Measurements from ENCODE around the gene DAB2IP.

The DAB2IP gene

GRCh38 chr9:121759996-121760395 is 108.6 kb downstream of the DAB2IP start:
- Histone ChIP-seq H3K4me2 (ENCODE audit: low read length) (no peak overlapping the region), H3K27ac (ENCODE audit: low read depth, low read length, poor library complexity, severe bottlenecking) (no peak overlapping the region), H4K20me1 (ENCODE audit: insufficient read depth, low read length) (no peaks in the 10 kb centered on the region), H3K79me2 (ENCODE audit: insufficient read depth, low read length) (no peaks in the 10 kb centered on the region), H3K9me3 (ENCODE audit: low read length) (no peaks in the 10 kb centered on the region), H3K36me3 (ENCODE audit: insufficient read depth, low read length) (peaks cover 68% of the 10 kb centered on the region; the same call in 1 of the 2 replicates), H2AFZ (ENCODE audit: low read length) (no peak overlapping the region), H3K9ac (ENCODE audit: low read length) (no peak overlapping the region), H3K4me1 (ENCODE audit: insufficient read depth, low read length, severe bottlenecking) (no peaks in the 10 kb centered on the region), H3K9me2 (ENCODE audit: low read depth, low read length) (no peaks in the 10 kb centered on the region), H3K27me3 (ENCODE audit: insufficient read depth, low read length) (no peaks in the 10 kb centered on the region), H3F3A (ENCODE audit: insufficient read depth, low read length) (no peaks in the 10 kb centered on the region), H3K4me3 (ENCODE audit: low read depth, low read length, poor library complexity, severe bottlenecking) (no peak overlapping the region)
- no peak for TF ChIP-seq EZH2 (IDR thresholded peaks at IDR 0.05; ENCODE audit: borderline replicate concordance, low read length)
- TF ChIP-seq CTCF (IDR thresholded peaks at IDR 0.05; ENCODE audit: low read length), result no peak

- Histone ChIP-seq H3K36me3 (ENCODE audit: insufficient read depth, low read length) (peaks cover 70% of the 10 kb centered on the region; the same call in 1 of the 2 replicates), H3K9me3 (ENCODE audit: low read length) (no peaks in the 10 kb centered on the region), H3K4me3 (ENCODE audit: low read depth, low read length, poor library complexity, severe bottlenecking) (no peak overlapping the region), H3K9ac (ENCODE audit: low read length) (no peak overlapping the region), H3K79me2 (ENCODE audit: insufficient read depth, low read length) (no peaks in the 10 kb centered on the region), H4K20me1 (ENCODE audit: insufficient read depth, low read length) (no peaks in the 10 kb centered on the region), H3K9me2 (ENCODE audit: low read depth, low read length) (no peaks in the 10 kb centered on the region), H3K4me2 (ENCODE audit: low read length) (no peak overlapping the region), H3F3A (ENCODE audit: insufficient read depth, low read length) (no peaks in the 10 kb centered on the region), H3K27me3 (ENCODE audit: insufficient read depth, low read length) (no peaks in the 10 kb centered on the region), H3K27ac (ENCODE audit: low read depth, low read length, poor library complexity, severe bottlenecking) (no peak overlapping the region), H3K4me1 (ENCODE audit: insufficient read depth, low read length, severe bottlenecking) (no peaks in the 10 kb centered on the region), H2AFZ (ENCODE audit: low read length) (no peak overlapping the region)
- no peak for TF ChIP-seq EZH2 (IDR thresholded peaks at IDR 0.05; ENCODE audit: borderline replicate concordance, low read length)
- no peak for TF ChIP-seq CTCF (IDR thresholded peaks at IDR 0.05; ENCODE audit: low read length)
These were observed 109.1 kb downstream of the DAB2IP start for GRCh38 chr9:121760571-121760970.

GRCh38 chr9:121763131-121763530 is 111.7 kb downstream of the DAB2IP start:
- Histone ChIP-seq H3K4me2 (ENCODE audit: low read length) (no peak overlapping the region), H3K9ac (ENCODE audit: low read length) (no peak overlapping the region), H3K79me2 (ENCODE audit: insufficient read depth, low read length) (no peaks in the 10 kb centered on the region), H3K27ac (ENCODE audit: low read depth, low read length, poor library complexity, severe bottlenecking) (no peak overlapping the region), H3K9me2 (ENCODE audit: low read depth, low read length) (no peaks in the 10 kb centered on the region), H3K9me3 (ENCODE audit: low read length) (no peaks in the 10 kb centered on the region), H3K36me3 (ENCODE audit: insufficient read depth, low read length) (peaks cover 77% of the 10 kb centered on the region; the same call in 1 of the 2 replicates), H3K27me3 (ENCODE audit: insufficient read depth, low read length) (no peaks in the 10 kb centered on the region), H3K4me3 (ENCODE audit: low read depth, low read length, poor library complexity, severe bottlenecking) (no peak overlapping the region), H3K4me1 (ENCODE audit: insufficient read depth, low read length, severe bottlenecking) (no peaks in the 10 kb centered on the region), H4K20me1 (ENCODE audit: insufficient read depth, low read length) (no peaks in the 10 kb centered on the region), H3F3A (ENCODE audit: insufficient read depth, low read length) (no peaks in the 10 kb centered on the region), H2AFZ (ENCODE audit: low read length) (no peak overlapping the region)
- TF ChIP-seq EZH2 (IDR thresholded peaks at IDR 0.05; ENCODE audit: borderline replicate concordance, low read length) (no peak), CTCF (IDR thresholded peaks at IDR 0.05; ENCODE audit: low read length) (no peak)

Measured in OCI-LY1 (cell line).